ENCODE measurements around the gene BID. TPM values are rescaled to one million over a fixed set of nuclear protein-coding genes. Genes with fewer than 3 reads are reported as not detected.
"Not testable (repeated sequence)": the region's sequence is repeated elsewhere in the genome, so short reads cannot be mapped to it uniquely, and the experiment has no call there.

Gene BID
- total and polyA plus RNA-seq, 2 experiments from 2014 or later: 64.6 to 70.7 TPM

- no peak overlapping the region for H3K27ac ChIP-seq
- H3K79me2 ChIP-seq (ENCODE audit: insufficient read depth): peaks cover 25% of the 10 kb centered on the region
- H3K9me2 ChIP-seq (ENCODE audit: insufficient read depth): no peaks in the 10 kb centered on the region
- H3F3A ChIP-seq (ENCODE audit: insufficient read depth): no peaks in the 10 kb centered on the region
- no peaks in the 10 kb centered on the region for H3K9me3 ChIP-seq (ENCODE audit: low read depth)
- no peak overlapping the region for H3K4me2 ChIP-seq (ENCODE audit: unreplicated experiment)
- TF ChIP-seq EZH2 (IDR thresholded peaks at IDR 0.05; ENCODE audit: insufficient read depth, poor library complexity, severe bottlenecking): no peak
- TF ChIP-seq EZH2phosphoT487 (IDR thresholded peaks at IDR 0.05; ENCODE audit: insufficient read depth, low read depth): no peak
- in situ Hi-C loops (cut with MboI): no loop called here
- H2AFZ ChIP-seq: no peak overlapping the region
- H3K4me1 ChIP-seq (ENCODE audit: insufficient read depth): peaks cover 11% of the 10 kb centered on the region
- no peak for DNase-seq
- H3K27me3 ChIP-seq (replicated peaks; ENCODE audit: insufficient read depth): no peaks in the 10 kb centered on the region
- no peak overlapping the region for H3K4me3 ChIP-seq
- H3K9ac ChIP-seq: no peak overlapping the region
- no peaks in the 10 kb centered on the region for H4K20me1 ChIP-seq (ENCODE audit: insufficient read depth)
- no peaks in the 10 kb centered on the region for H3K36me3 ChIP-seq (ENCODE audit: low read depth)
- WGBS, 2 experiments (ENCODE audit: low coverage in 1 of 2, low lambda C conversion rate in 2 of 2, missing lambda C conversion rate in 2 of 2): 78 to 79% methylated on average over 19 of the region's 19 CpGs
Observed at GRCh38 chr22:17770180-17771077, 3.8 kb downstream of the BID start.

- Histone ChIP-seq H3K4me2 (ENCODE audit: unreplicated experiment) (no peak overlapping the region), H3K9me2 (ENCODE audit: insufficient read depth) (no peaks in the 10 kb centered on the region), H3K4me3 (no peak overlapping the region), H3K27ac (no peak overlapping the region), H2AFZ (no peak overlapping the region), H3K4me1 (ENCODE audit: insufficient read depth) (peaks cover 11% of the 10 kb centered on the region), H3K9me3 (ENCODE audit: low read depth) (no peaks in the 10 kb centered on the region), H3K9ac (no peak overlapping the region), H3F3A (ENCODE audit: insufficient read depth) (no peaks in the 10 kb centered on the region), H3K36me3 (ENCODE audit: low read depth) (no peaks in the 10 kb centered on the region), H3K27me3 (replicated peaks; ENCODE audit: insufficient read depth) (no peaks in the 10 kb centered on the region), H4K20me1 (ENCODE audit: insufficient read depth) (no peaks in the 10 kb centered on the region), H3K79me2 (ENCODE audit: insufficient read depth) (peaks cover 31% of the 10 kb centered on the region)
- TF ChIP-seq EZH2 (IDR thresholded peaks at IDR 0.05; ENCODE audit: insufficient read depth, poor library complexity, severe bottlenecking) (no peak), EZH2phosphoT487 (IDR thresholded peaks at IDR 0.05; ENCODE audit: insufficient read depth, low read depth) (no peak)
- DNase-seq: no peak
- in situ Hi-C loops (cut with MboI): no loop called here
- WGBS, 2 experiments (ENCODE audit: low coverage in 1 of 2, low lambda C conversion rate in 2 of 2, missing lambda C conversion rate in 2 of 2): 93 to 96% methylated on average over 8 to 9 of the region's 9 CpGs
Observed at GRCh38 chr22:17769716-17770082, 4.6 kb downstream of the BID start.

- Histone ChIP-seq H4K20me1 (ENCODE audit: insufficient read depth) (no peaks in the 10 kb centered on the region), H2AFZ (no peak overlapping the region), H3K79me2 (ENCODE audit: insufficient read depth) (peaks cover 32% of the 10 kb centered on the region), H3K36me3 (ENCODE audit: low read depth) (no peaks in the 10 kb centered on the region), H3K9ac (no peak overlapping the region), H3K9me2 (ENCODE audit: insufficient read depth) (no peaks in the 10 kb centered on the region), H3K4me2 (ENCODE audit: unreplicated experiment) (no peak overlapping the region), H3K27ac (no peak overlapping the region), H3F3A (ENCODE audit: insufficient read depth) (no peaks in the 10 kb centered on the region), H3K4me1 (ENCODE audit: insufficient read depth) (peaks cover 11% of the 10 kb centered on the region), H3K9me3 (ENCODE audit: low read depth) (no peaks in the 10 kb centered on the region), H3K4me3 (no peak overlapping the region), H3K27me3 (replicated peaks; ENCODE audit: insufficient read depth) (no peaks in the 10 kb centered on the region)
- TF ChIP-seq EZH2 (IDR thresholded peaks at IDR 0.05; ENCODE audit: insufficient read depth, poor library complexity, severe bottlenecking) (no peak), EZH2phosphoT487 (IDR thresholded peaks at IDR 0.05; ENCODE audit: insufficient read depth, low read depth) (no peak)
- 94 to 96% methylated on average over 14 of the region's 14 CpGs for WGBS, 2 experiments (ENCODE audit: low coverage in 1 of 2, low lambda C conversion rate in 2 of 2, missing lambda C conversion rate in 2 of 2)
- no peak for DNase-seq
- in situ Hi-C loops (cut with MboI): no loop called here
Observed at GRCh38 chr22:17769013-17769715, 5.1 kb downstream of the BID start.

GRCh38 chr22:17767233-17768065, 6.8 kb downstream of the BID start:
- 93 to 94% methylated on average over 14 of the region's 14 CpGs for WGBS, 2 experiments (ENCODE audit: low coverage in 1 of 2, low lambda C conversion rate in 2 of 2, missing lambda C conversion rate in 2 of 2)
- H3K9ac ChIP-seq: no peak overlapping the region
- H2AFZ ChIP-seq: no peak overlapping the region
- no peaks in the 10 kb centered on the region for H3K9me2 ChIP-seq (ENCODE audit: insufficient read depth)
- TF ChIP-seq EZH2 (IDR thresholded peaks at IDR 0.05; ENCODE audit: insufficient read depth, poor library complexity, severe bottlenecking) (no peak), EZH2phosphoT487 (IDR thresholded peaks at IDR 0.05; ENCODE audit: insufficient read depth, low read depth) (no peak)
- no peaks in the 10 kb centered on the region for H3K4me1 ChIP-seq (ENCODE audit: insufficient read depth)
- H4K20me1 ChIP-seq (ENCODE audit: insufficient read depth): no peaks in the 10 kb centered on the region
- no peak overlapping the region for H3K4me2 ChIP-seq (ENCODE audit: unreplicated experiment)
- H3K27me3 ChIP-seq (replicated peaks; ENCODE audit: insufficient read depth): no peaks in the 10 kb centered on the region
- H3K9me3 ChIP-seq (ENCODE audit: low read depth): no peaks in the 10 kb centered on the region
- peaks cover 36% of the 10 kb centered on the region for H3K79me2 ChIP-seq (ENCODE audit: insufficient read depth)
- H3F3A ChIP-seq (ENCODE audit: insufficient read depth): no peaks in the 10 kb centered on the region
- H3K36me3 ChIP-seq (ENCODE audit: low read depth): no peaks in the 10 kb centered on the region
- H3K27ac ChIP-seq: no peak overlapping the region
- no peak for DNase-seq
- no peak overlapping the region for H3K4me3 ChIP-seq
- in situ Hi-C loops (cut with MboI): no loop called here

GRCh38 chr22:17764852-17765251, 9.4 kb downstream of the BID start:
- H3K27ac ChIP-seq; H4K20me1 ChIP-seq (ENCODE audit: insufficient read depth); H2AFZ ChIP-seq; H3K4me2 ChIP-seq (ENCODE audit: unreplicated experiment); H3K9ac ChIP-seq; H3F3A ChIP-seq (ENCODE audit: insufficient read depth); H3K36me3 ChIP-seq (ENCODE audit: low read depth); H3K27me3 ChIP-seq (replicated peaks; ENCODE audit: insufficient read depth); in situ Hi-C loops (cut with MboI); H3K9me2 ChIP-seq (ENCODE audit: insufficient read depth); DNase-seq; H3K4me1 ChIP-seq (ENCODE audit: insufficient read depth); H3K9me3 ChIP-seq (ENCODE audit: low read depth); H3K4me3 ChIP-seq: not testable (repeated sequence)
- peaks cover 46% of the 10 kb centered on the region for H3K79me2 ChIP-seq (ENCODE audit: insufficient read depth)
- WGBS, 2 experiments (ENCODE audit: low coverage in 1 of 2, low lambda C conversion rate in 2 of 2, missing lambda C conversion rate in 2 of 2): 68 to 71% methylated on average over 5 of the region's 5 CpGs
